Stimulated activated CD4-positive, alpha-beta T cell treated with anti-CD3 and anti-CD28 coated beads, Interleukin-4, amount 100 ng/mL, for 48 hours (primary cell): Measurements from ENCODE around the gene SPACA6.

Source experiments
- DNase-seq, 2 donors: peaks; one replicate each; pipeline ENCODE4 v3.0.0-alpha.2; 2020; ENCODE audit warnings: low read depth in 2 of 2

SPACA6 gene

DNA sequence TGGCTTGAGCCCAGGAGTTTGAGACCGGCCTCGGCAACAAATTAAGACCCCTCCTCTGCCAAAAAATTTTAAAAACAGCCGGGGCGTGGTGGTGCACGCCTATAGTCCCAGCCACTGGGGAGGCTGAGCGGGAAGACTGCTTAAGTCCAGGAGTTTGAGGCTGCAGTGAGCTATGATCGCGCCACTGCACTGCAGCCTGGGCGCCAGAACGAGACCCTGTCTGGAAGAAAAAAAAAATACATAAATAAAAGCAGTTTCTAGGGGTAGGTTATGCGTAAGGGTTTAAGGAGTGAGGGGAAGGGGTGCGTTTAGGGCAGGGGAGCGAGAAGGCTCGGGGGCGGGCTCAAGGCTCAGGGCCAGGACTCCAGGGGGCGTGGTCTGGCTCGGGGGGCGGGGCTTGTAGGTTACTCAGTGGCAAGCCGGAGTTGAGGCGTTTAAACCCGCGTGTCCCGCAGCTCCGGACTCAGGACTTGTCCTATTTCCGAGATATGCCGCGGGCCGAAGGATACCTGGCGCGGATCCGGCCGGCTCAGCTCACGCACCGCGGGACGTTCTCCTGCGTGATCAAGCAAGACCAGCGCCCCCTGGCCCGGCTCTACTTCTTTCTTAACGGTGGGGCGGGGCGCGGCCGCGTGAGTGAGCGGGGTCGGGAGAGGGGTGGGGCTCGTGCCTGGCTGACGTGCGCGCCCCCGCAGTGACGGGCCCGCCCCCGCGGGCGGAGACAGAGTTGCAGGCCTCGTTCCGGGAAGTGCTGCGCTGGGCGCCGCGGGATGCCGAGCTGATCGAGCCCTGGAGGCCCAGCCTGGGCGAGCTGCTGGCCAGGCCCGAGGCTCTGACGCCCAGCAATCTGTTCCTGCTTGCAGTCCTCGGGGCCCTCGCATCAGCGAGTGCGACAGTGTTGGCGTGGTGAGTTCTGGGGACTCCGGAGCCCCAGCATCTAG is 10.7 kb downstream of the SPACA6 start:
- DNase-seq = peak; percentile 97 to 98

DNA sequence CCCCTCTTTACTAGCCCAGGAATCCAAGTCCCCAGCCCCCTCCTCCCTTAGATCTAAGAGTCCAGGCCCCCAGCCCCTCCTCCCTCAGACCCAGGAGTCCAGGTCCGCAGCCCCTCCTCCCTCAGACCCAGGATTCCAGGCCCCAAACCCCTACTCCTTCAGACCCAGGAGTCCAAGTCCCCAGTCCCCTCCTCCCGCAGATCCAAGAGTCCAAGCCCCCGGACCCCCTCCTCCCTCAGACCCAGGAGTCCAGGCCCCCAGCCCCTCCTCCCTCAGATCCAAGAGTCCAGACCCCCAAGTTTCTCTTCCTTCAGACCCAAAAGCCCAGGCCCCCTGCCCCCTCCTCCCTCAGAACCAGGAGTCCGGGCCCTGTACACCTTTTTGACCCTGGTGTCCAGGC is 11.5 kb downstream of the SPACA6 start:
- DNase-seq = no peak

DNA sequence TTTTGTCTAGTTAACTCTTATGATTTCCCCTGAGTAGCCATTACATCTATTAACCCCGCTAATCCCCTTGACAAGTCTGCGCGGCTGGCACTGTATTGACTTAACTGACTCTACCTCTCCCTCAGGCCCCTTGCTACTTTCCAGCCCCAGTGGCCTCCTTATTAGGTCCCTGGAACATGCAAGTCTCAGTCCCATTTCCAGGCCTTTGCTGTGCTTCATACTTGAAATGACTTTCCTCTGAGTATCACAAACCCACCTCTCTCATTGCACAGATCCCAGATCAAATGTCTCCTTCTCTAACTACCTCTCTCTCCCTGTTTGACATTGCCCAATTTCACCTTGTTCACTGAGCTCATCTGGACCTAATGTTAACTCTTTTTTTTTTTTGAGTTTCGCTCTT is 13.2 kb downstream of the SPACA6 start:
- no peak for DNase-seq

DNA sequence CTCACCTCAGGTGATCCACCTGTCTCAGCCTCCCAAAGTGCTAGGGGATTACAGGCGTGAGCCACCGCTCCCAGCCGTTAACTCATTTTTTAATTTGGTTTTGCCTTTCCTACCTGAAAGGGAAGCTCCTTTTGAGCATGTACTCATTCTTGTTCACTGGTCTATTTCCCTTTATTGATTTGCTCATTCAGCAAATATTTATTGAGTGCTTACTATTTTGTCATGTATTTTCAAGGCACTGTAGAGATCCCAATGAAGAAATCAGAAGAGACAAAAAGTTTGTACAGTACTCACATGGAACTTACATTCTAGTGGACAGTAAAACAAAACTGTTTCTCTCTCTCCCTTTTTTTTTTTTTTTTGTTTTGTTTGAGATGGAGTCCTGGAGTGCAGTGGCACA is 13.8 kb downstream of the SPACA6 start:
- DNase-seq = no peak

DNA sequence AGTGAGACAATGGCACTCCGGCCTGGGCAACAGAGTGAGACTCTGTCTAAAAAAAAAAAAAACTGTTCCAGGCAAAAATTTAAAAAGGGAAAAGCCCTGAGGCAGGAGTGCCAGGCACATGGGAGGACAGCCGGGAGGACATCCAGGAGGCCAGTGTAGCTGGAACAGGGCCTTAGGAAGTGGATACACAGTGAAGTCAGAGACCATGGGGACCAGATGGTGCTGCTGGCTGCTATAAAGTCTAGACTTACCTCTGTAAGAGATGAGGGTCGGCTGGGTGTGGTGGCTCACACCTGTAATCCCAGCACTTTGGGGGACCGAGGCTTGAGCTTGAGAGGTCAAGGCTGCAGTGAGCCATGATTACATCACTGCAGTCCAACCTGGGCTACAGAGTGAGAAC is 15.7 kb downstream of the SPACA6 start:
- DNase-seq = no peak

DNA sequence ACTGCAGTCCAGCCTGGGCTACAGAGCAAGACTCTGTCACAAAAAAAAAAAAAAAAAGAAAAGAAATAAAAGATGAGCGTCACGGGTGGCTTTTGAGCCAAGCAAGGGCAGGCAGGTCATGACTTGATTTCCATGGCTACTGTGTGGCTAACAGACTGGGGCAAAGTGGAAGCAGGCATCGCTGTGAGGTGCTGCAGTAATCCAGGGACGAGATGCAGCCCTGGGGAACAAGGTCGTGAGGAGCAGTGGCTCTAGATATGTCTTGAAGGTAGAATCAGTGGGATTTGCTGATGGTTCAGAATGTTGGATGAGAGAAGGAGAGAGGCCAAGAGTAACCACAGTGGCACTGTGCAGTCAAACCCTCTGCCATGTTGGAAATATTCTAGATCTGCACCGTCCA is 16.4 kb downstream of the SPACA6 start:
- no peak for DNase-seq

DNA sequence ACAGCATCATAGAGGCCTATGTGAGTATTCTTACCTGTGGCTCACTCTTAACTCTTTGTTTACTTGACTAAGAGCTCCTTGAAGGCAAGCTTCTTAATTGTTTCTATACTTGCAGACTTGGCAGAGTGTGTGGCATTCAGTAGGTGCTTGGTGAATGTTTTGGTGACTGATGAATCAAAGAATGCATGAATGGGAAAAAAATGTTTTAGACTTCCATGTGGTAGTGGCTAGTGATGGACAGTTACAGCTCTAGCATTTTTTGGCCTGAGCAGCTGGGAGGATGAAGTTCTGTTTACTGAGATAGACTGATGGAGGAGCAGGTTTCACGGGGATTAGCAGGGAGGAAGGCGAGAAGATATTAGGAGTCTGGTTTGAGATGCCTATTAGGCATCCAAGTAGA is 17.0 kb downstream of the SPACA6 start:
- DNase-seq = no peak

DNA sequence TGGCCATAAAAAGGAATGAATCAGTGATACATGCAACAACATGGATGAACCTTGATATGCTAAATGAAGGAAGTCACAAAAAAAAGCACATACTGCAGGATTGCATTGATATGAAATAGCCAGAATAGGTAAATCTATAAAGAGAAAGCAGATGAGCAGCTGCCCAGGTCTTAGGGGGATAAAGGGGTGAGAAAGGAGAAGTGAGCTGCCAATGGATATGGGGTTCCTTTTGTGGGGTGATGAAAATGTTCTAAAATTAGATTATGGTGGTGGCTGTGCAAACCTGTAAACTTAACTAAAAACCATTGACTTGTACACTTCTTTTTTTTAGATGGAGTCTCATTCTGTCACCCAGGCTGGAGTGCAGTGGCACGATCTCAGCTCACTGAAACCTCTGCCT is 18.6 kb downstream of the SPACA6 start:
- DNase-seq = no peak

DNA sequence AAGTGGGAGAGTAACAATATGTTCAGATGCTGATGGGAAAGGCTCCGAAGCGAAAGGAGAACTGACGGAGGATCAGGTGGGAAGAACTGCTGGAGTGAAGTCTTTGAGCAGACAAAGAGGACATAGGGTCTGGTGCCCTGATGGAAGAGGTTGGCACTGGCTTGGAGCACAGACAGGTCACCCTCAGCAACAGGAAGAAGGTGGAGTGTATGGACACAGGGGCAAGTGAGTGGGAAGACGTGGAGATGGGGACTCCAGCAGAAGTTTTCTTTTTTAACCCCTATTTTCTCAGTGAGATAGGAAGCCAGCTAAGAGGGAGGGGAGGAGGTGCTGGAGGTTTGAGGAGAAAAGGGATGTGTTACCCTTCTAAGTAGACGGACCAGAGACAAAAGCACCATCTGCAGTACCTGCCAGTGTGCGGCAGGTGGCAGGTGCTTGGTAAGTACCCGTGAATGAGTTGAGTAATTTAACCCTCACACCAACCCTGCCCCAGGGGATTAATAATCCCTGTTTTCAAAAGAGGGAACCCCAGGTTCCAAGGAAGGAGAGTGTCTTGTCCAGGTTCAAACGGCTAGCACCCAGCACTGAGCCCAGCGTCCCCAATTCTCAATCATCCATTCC is 19.4 kb downstream of the SPACA6 start:
- no peak for DNase-seq

DNA sequence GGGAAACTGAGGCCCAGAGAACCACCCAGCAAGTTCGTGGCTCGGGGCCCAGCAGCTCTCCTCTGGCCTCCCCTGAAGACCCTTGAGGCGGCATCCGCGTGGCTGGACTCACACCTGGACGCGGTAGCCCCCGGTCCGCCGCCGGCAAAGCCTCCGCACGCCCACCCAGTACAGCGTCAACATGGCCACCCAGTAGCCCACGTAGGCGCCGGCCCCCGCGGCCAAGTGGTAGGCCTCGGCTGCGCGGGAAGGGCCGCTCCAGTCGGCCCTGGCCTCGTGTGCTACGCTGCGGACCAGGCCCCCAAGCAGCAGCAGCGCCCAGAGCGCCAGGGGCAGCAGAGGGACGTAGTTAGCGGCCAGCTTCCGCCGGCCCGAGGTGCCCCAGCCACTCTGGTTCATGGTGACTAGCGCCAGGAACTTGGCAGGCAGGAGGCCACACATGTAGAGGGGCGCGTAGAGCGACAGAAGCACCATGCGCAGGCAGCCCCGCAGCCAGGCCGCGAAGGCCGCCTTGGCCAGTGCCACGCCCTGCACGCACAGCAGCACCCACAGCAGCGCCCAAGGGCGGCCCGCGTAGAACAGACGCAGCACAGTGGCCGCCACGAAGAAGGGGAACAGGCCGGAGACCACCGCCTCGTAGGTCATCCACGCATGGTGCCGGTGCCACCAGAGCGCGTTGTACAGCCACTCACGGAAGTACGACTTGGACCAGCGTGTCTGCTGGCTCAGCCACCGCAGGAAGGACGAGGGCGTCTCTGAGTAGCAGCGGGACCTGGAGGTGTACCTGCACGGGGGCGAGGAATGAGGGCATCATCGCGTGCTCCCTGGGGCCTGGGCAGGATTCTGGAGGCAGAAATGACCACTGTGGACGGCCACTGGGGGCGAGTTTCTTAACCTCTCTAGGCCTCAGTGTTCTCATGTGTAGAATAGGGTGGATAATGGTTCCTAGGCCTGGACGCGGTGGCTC is 20.5 kb downstream of the SPACA6 start:
- no peak for DNase-seq

DNA sequence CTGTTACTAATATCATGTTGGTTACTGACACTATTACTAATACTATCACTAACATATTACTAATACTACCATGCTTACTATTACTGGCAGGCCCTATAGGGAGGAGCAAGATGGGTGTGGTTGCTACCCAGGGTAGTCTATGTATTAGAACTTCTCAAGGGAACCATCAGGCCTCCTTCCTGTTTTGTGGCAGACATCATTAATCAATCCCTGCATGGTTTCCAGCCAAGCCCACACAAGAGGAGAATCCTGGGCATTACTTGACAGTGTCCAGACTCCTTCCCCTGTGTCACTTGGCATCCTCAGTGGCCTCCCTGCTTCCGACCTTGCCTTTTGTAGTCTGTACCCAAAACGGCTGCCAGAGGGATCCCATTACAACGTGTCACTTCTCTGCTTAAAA is 21.7 kb downstream of the SPACA6 start:
- no peak for DNase-seq

DNA sequence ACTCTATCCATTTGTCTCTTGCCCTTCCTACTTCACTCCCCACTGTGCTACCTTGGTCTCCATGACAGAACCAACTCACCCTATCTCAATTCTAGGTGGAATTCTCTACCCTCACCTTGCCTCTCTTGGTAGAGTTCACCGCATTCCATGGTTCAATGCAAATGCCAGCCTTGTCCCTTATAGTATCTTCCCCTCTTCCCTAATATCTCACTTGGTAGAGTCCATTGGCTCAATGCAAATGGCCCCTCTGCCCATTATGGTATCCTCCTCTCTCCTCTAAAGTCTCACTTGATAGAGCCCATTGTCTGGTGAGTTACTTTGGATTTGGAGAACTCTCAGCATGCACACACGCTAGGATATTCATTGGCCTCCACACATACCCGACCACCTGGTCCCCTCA is 22.7 kb downstream of the SPACA6 start:
- no peak for DNase-seq

DNA sequence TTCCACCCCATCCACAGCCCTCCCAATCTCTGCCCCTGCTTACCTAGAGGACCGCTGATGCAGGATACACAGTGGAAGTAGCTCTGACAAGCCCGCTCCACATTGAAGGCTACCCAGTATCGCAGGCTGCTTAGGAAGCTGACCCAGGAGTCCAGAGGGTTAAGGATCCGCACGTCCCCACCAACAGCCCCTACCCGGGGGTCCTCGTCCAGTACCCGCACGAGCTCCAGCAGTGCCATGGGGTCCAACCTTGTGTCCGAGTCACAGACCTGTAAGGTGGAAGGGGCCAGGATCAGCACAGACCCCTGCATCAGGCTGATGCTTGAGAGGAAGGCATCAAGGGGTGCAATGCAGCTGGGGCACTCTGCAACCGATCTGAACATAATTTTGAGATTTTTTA is 23.8 kb downstream of the SPACA6 start:
- DNase-seq = no peak

DNA sequence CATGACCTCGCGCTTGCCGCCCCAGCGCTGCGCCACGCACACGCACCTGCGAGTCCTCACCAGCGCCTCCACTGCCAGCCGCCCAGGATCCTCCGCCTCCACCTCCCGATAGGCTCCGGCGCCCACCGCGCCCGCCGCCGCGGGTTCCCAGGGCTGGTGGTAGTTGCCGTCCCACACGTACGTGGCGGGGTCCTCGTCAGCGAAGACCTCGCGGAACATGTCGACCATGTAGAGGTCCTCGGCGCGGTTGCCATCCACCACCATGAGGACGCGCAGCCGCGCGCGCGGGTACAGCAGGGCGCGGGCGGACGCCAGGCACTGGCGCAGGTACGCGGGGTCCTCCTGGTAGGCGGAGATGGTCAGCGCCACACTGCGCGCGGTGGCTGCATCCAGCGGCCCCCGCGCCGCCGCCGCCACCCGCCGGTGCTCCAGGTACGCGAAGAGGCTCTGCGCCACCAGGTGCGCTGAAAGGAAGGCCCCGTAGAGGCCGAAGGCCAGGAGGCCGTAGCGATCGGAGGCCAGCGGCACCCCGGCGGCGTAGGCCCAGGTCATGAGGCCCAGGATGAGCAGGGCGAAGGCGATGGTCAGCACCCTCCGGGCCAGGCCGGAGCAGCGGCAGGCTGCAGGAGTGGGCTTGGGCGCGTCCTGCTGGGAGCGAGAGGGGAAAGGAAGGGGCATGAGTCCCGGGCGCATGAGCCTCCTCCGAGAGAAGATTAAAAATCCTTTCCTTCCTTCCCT is 26.3 kb downstream of the SPACA6 start:
- no peak for DNase-seq

DNA sequence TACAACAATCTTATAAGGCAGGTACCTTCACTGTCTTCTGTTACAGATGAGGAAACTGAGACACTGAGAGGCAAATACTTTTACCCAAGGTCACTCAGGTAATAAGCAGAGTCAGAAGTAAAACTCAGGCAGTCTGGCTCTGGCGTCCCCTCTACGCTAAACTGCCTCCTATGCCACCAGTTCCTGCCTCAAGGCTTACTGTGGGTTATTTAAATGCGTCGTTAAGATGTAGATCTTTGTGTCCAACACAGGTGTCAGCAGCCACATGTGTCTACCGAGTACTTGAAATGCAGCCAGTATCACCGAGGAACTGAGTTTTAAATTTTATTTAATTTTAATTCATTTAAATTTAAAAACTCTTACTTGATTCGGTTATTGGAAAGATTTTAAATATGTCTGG is 28.8 kb downstream of the SPACA6 start:
- DNase-seq = no peak

DNA sequence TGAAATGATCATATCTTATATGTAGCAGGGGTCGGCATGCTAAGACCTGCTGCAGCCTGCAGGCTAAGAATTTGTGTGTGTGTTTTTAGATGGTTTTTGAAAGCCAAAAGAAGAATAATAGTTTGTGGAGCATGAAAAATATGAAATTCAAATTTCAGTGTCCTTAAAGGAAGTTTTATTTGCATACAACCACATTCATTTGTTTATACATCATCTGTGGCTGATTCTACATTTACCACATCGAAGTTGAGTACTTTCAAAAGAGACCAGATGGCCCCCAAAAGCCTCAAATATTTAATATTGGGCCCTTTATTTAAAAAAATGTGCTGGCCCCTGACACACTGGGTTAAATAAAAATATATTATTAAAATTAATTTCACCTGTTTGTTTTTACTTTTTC is 29.4 kb downstream of the SPACA6 start:
- no peak for DNase-seq

DNA sequence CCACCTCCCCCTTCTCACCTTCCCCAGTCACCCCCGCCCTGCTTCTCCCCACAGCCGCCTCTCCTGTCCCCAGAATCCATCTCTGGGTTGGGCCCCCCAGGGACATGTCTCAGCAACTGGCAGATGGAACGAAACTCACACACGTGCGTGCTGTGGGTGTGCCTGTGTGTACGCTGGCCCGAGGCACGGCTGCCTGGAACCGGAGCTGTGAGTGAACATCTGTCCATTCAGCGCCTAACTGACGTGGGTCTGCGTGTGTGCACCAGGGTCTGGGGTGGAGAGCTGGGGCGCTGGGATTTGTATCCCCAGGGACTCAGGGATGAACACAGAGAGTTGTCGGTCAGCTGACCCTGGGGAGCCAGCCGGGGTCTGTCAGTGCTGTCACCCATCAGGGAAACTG is 31.4 kb downstream of the SPACA6 start:
- DNase-seq = no peak

DNA sequence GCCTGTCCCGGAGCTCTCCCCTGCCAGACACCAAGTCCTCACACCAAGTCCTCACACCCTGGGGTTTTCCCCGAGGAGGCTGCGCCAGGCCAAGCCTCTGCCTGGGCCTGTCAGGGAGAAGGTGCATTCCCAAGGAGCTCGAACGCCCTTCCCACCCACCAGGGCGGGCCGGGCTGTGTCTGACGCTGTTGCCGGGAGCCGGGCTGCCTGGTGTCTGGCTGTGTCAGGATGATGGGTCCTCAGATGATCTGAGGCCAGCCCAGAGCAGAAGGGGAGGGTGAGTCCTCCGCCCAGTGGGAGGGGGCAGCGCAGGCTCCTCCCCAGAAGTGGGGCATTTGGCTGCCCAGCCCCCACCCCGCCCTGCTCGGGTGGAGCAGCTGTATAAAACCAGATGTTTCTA is 32.9 kb downstream of the SPACA6 start:
- DNase-seq = no peak

DNA sequence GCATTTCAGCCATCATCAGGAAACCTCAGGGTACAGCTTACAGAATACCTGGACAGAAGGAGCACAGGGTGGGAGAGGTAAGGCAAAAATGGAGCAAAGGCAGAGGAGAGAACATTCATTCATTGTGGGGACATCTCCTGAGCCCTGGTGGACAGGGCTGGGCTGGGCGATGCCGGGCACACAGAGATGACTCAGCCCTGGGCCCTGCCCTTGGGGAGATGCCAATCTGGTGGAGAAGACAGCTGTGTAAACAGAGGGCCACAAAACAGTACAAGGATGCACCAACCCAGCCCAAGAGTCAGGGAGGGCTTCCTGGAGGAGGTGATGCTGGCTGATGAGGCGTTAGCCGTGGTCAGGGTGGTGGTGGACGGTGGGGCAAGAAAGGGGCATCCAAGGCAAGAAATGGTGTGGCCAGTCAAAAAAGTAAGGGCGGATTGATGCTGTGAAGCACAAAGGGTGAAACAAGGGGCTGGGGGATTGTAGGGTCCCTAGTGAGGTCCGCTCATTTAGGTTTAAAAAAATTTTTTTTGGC is 34.3 kb downstream of the SPACA6 start:
- DNase-seq = no peak

DNA sequence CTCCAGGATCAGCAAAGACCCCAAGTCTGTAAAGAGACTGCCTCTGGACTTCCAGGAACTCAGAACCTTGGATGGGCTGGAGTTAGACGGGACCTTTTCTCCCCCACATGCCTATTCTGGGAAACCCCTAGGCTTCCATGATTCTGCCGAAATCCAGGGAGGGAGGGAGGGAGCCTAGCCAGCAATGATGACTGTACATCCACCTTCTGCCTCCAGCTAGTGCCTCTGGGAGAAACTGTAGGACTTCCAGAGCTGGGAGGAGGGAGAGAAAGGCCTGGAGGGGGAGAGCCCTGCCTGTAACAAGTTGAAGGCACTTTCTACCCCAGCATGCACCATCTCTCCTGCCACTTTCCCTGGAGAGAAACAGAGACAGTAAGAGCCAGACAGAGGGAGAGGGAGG is 36.7 kb downstream of the SPACA6 start:
- no peak for DNase-seq
